Gastrocnemius medialis (tissue), 4 donors: Measurements from ENCODE around the gene DNASE1L1. TPM values are rescaled to one million over a fixed set of nuclear protein-coding genes. Genes with fewer than 3 reads are reported as not detected.

Source experiments
- ATAC-seq, 2 donors: fragments of 150-250 bp; one replicate each; pipeline ENCODE4 v1.9.1; 2016
- DNase-seq, 2 donors: peaks; one replicate each; pipeline ENCODE4 v3.0.0-alpha.2; 2019
- H3K27ac ChIP-seq, 4 donors: fragments of 200-600 bp; sonication (generic); 1 replicate in 1 of 4; 2 replicates in 3 of 4; pipeline ENCODE4 v1.5.1; 2016 to 2018; ENCODE audit warnings: mild to moderate bottlenecking in 2 of 4, moderate library complexity in 1 of 4
- H3K27me3 ChIP-seq, 3 donors: fragments of 200-600 bp; sonication (generic) in 2 of 3; 1 replicate in 1 of 3; 2 replicates in 2 of 3; pipeline versions ENCODE4 v1.5.1 to v1.6.0; 2016 to 2019; ENCODE audit warnings: mild to moderate bottlenecking in 1 of 3, moderate library complexity in 1 of 3
- H3K36me3 ChIP-seq, 2 donors: fragments of 200-600 bp; sonication (generic) in 1 of 2; one replicate each; pipeline ENCODE4 v1.5.1; 2017 to 2018
- H3K4me1 ChIP-seq, 2 donors: fragments of 200-600 bp; sonication (generic) in 1 of 2; one replicate each; pipeline ENCODE4 v1.5.1; 2016 to 2017; ENCODE audit warnings: mild to moderate bottlenecking in 2 of 2
- H3K4me3 ChIP-seq, 4 donors: fragments of 200-600 bp; sonication (generic) in 3 of 4; 1 replicate in 1 of 4; 2 replicates in 3 of 4; pipeline ENCODE4 v1.5.1; 2016 to 2019; ENCODE audit warnings: mild to moderate bottlenecking in 2 of 4
- H3K9me3 ChIP-seq, 3 donors: fragments of 200-600 bp; sonication (generic) in 2 of 3; 1 replicate in 1 of 3; 2 replicates in 2 of 3; pipeline ENCODE4 v1.5.1; 2016 to 2019
- POLR2A ChIP-seq, 2 donors: fragments of 450-650 bp; IDR thresholded peaks; one replicate each; pipeline ENCODE4 v1.6.1; 2017; ENCODE audit warnings: antibody characterized with exemption in 2 of 2, mild to moderate bottlenecking in 2 of 2, moderate library complexity in 2 of 2
- in situ Hi-C, 4 donors: fragments of 200-750 bp; cut with MboI; loops; one replicate each; pipeline versions ENCODE4 v1.15.0 to v1.8.0; 2017; ENCODE audit warnings: low sequenced_read_pairs in 4 of 4
- intact Hi-C: fragments of 100-400 bp; cut with DNase I; formaldehyde crosslinking; loops from one replicate; pipeline ENCODE4 v1.15.1; 2023; ENCODE audit warnings: low total_unique reads
- total RNA-seq, 4 donors: library from RNA; depleted of rRNA; stranded (reverse); fragments of >200 nt; gene quantifications; one replicate each; pipeline versions ENCODE4 v1.1.0 to v1.2.3, GENCODE V29; 2016
- TF ChIP-seq, protein P1 (sequence below), 5 experiments: fragments of 450-650 bp in 3 of 5; fragments of 200-600 bp in 2 of 5; sonication (generic) in 2 of 5; IDR thresholded peaks in 4 of 5; conservative IDR thresholded peaks in 1 of 5; 1 replicate in 4 of 5; 2 replicates in 1 of 5; pipeline ENCODE4 v1.5.1; 2016 to 2019; ENCODE audit warnings: antibody characterized with exemption in 5 of 5, mild to moderate bottlenecking in 3 of 5, moderate library complexity in 3 of 5

The DNASE1L1 gene
- total RNA-seq, 4 donors from 2014 or later, result 88.4 to 148 (median 116) TPM

DNA sequence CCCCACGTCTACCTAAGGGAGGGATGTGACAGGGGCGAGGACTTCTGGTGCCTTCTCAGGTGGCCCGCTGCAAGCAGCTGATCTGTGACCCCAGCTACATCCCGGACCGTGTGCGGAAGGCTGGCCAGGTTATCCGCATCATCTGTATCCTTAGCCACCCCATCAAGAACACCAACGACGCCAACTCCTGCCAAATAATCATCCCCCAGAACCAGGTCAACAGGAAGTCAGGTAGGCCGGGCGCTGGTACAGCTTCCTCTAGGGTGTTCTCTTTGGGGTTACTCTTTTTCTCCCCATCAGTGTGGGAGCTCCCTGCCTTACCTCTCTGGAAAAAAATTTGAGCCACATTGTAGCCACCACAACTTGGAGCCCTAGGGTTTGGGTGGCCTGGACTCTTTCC lies 32.5 kb upstream of the DNASE1L1 start:
- TF ChIP-seq POLR2A (IDR thresholded peaks at IDR 0.05), result no peak
- TF ChIP-seq, protein P1, sequence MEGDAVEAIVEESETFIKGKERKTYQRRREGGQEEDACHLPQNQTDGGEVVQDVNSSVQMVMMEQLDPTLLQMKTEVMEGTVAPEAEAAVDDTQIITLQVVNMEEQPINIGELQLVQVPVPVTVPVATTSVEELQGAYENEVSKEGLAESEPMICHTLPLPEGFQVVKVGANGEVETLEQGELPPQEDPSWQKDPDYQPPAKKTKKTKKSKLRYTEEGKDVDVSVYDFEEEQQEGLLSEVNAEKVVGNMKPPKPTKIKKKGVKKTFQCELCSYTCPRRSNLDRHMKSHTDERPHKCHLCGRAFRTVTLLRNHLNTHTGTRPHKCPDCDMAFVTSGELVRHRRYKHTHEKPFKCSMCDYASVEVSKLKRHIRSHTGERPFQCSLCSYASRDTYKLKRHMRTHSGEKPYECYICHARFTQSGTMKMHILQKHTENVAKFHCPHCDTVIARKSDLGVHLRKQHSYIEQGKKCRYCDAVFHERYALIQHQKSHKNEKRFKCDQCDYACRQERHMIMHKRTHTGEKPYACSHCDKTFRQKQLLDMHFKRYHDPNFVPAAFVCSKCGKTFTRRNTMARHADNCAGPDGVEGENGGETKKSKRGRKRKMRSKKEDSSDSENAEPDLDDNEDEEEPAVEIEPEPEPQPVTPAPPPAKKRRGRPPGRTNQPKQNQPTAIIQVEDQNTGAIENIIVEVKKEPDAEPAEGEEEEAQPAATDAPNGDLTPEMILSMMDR (IDR thresholded peaks at IDR 0.05 in 4 of 5, conservative IDR thresholded peaks at IDR 0.05 in 1 of 5), result no peak
- H3K36me3 ChIP-seq, result peaks cover 0 to 11% of the 10 kb centered on the region in 2 donors
- H3K9me3 ChIP-seq, result no peaks in the 10 kb centered on the region
- intact Hi-C loops, result no loop called here
- H3K4me1 ChIP-seq, result peaks cover 4 to 8% of the 10 kb centered on the region in 2 donors
- DNase-seq (no peak), ATAC-seq (no peak)
- no peak overlapping the region for H3K4me3 ChIP-seq
- in situ Hi-C loops, result no loop called here
- H3K27ac ChIP-seq, result no peak overlapping the region
- no peaks in the 10 kb centered on the region for H3K27me3 ChIP-seq

DNA sequence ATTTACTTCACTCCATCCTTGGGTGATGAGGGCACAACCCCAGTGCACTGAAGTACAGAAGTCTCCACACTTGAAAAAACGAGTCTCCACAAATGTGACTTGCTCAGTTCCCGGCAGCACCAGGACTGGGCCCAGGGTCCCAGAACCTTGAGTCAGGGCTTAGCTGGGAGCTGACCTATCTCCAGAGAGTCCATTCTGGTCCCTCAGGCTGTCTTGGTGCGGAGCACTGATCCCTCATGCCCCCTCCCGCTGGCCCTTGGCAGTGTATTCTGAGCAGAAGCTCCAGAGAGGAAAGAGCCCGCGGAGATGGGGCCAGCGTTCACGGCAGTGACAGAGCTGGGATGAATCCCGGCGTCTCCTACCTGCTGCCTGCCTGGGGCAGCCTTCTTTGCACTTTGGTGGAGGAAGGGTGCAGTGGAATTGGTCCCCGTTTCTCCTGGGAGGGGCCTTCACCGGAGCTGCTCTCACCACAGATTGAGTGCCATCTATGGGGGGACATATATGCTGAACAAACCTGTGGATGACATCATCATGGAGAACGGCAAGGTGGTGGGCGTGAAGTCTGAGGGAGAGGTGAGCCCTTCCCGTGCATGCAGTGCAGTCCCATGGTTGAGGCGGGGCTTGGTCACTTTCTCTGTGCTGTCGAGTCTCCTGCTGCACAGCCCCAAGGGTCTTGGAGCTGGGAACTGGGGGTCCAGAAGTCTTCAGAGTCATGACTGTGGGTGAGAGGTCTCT lies 31.7 kb upstream of the DNASE1L1 start:
- DNase-seq, result no peak
- no peak for ATAC-seq
- H3K4me1 ChIP-seq, result peaks cover 4 to 13% of the 10 kb centered on the region in 2 donors
- H3K36me3 ChIP-seq, result peaks cover 0 to 11% of the 10 kb centered on the region in 2 donors
- H3K27ac ChIP-seq, result no peak overlapping the region
- in situ Hi-C loops (no loop called here), intact Hi-C loops (no loop called here)
- no peak for TF ChIP-seq POLR2A (IDR thresholded peaks at IDR 0.05)
- TF ChIP-seq, protein P1 (IDR thresholded peaks at IDR 0.05 in 4 of 5, conservative IDR thresholded peaks at IDR 0.05 in 1 of 5), result no peak
- H3K27me3 ChIP-seq, result no peaks in the 10 kb centered on the region
- H3K9me3 ChIP-seq, result no peaks in the 10 kb centered on the region
- H3K4me3 ChIP-seq, result no peak overlapping the region

DNA sequence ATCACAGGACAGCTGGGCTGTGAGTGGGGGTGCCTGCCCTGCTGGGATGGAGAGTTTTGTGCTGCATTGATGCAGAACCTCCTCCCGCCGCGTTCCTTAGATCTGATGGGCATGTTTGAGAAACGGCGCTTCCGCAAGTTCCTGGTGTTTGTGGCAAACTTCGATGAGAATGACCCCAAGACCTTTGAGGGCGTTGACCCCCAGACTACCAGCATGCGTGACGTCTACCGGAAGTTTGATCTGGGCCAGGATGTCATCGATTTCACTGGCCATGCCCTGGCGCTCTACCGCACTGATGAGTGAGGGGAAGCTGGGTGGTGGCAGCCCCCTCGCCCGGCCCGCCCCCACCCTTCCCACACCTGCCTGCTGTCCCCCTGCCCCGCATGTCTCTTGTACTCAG lies 30.8 kb upstream of the DNASE1L1 start:
- DNase-seq (no peak), ATAC-seq (no peak)
- H3K9me3 ChIP-seq, result no peaks in the 10 kb centered on the region
- TF ChIP-seq POLR2A (IDR thresholded peaks at IDR 0.05), result no peak
- TF ChIP-seq, protein P1 (IDR thresholded peaks at IDR 0.05 in 4 of 5, conservative IDR thresholded peaks at IDR 0.05 in 1 of 5), result no peak
- no peak overlapping the region for H3K27ac ChIP-seq
- H3K27me3 ChIP-seq, result no peaks in the 10 kb centered on the region
- intact Hi-C loops, result loop anchor here (5.0 kb wide), 1 partner anchor 43 kb away; the partner anchor contains the start of gene RPL10
- in situ Hi-C loops, result no loop called here
- H3K4me1 ChIP-seq, result peaks cover under 1 to 7% of the 10 kb centered on the region in 2 donors
- H3K4me3 ChIP-seq, result no peak overlapping the region
- H3K36me3 ChIP-seq, result peaks cover 0 to 14% of the 10 kb centered on the region in 2 donors

DNA sequence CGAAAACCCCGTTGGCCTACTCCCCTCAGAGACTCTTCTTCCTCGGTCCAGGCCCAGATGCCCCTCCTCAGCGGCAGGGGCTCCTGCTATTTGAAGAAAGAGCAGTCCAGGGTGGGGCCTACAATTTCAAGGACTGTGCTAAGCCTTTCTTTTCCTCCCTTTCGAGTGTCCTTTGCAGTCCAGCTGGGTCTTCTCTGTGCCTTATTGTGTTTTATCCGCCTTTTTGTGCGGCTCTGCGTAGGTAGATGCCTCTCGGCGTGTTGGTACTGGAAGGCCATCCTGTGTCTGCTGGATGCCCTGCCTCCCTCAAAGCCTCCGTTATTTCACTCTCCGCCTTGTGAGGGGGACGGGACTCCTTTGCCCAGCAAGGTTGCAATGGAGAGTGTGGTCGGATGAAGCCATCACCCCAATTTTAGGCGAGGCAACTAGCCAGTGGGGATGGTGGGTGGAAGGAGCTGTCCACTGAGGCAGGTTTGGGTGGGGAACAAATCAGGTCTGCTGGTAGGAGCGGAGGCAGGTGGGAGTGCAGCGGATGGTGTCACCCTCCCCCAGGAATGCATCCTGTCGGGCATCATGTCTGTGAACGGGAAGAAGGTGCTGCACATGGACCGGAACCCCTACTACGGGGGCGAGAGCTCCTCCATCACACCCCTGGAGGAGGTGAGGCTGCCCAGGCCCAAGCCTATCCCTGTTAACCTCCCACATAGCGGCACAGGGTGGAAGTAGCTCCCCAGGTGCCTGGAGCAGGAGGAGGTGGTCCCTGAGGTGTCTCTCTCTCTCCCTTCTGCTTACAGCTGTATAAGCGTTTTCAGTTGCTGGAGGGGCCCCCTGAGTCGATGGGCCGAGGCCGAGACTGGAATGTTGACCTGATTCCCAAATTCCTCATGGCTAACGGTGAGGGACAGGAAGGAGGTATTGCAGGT lies 29.2 kb upstream of the DNASE1L1 start:
- DNase-seq (no peak), ATAC-seq (no peak)
- H3K27ac ChIP-seq, result peak overlapping the region; percentile 79 to 88 (median 82)
- in situ Hi-C loops (no loop called here), intact Hi-C loops (loop anchor here (2.0 to 5.0 kb wide), 3 partner anchors 27 to 53 kb away; partner anchors contain the start of genes RPL10, SLC10A3 and TAFAZZIN)
- H3K4me3 ChIP-seq, result peak overlapping the region; percentile 64 to 84 (median 66)
- no peaks in the 10 kb centered on the region for H3K27me3 ChIP-seq
- peaks cover 0 to 17% of the 10 kb centered on the region in 2 donors for H3K36me3 ChIP-seq
- H3K4me1 ChIP-seq, result peaks cover 0 to 5% of the 10 kb centered on the region in 2 donors
- H3K9me3 ChIP-seq, result no peaks in the 10 kb centered on the region
- TF ChIP-seq, protein P1 (IDR thresholded peaks at IDR 0.05 in 4 of 5, conservative IDR thresholded peaks at IDR 0.05 in 1 of 5), result no peak
- TF ChIP-seq POLR2A (IDR thresholded peaks at IDR 0.05), result no peak
